Gastrocnemius medialis (tissue), 4 donors: ENCODE measurements around the gene PLCXD3. TPM values are rescaled to one million over a fixed set of nuclear protein-coding genes. Genes with fewer than 3 reads are reported as not detected.

Experiments
- ATAC-seq, 2 donors: fragments of 150-250 bp; one replicate each; pipeline ENCODE4 v1.9.1; 2016
- DNase-seq, 2 donors: peaks; one replicate each; pipeline ENCODE4 v3.0.0-alpha.2; 2019
- H3K27ac ChIP-seq, 4 donors: fragments of 200-600 bp; sonication (generic); 1 replicate in 1 of 4; 2 replicates in 3 of 4; pipeline ENCODE4 v1.5.1; 2016 to 2018; ENCODE audit warnings: mild to moderate bottlenecking in 2 of 4, moderate library complexity in 1 of 4
- H3K27me3 ChIP-seq, 3 donors: fragments of 200-600 bp; sonication (generic) in 2 of 3; 1 replicate in 1 of 3; 2 replicates in 2 of 3; pipeline versions ENCODE4 v1.5.1 to v1.6.0; 2016 to 2019; ENCODE audit warnings: mild to moderate bottlenecking in 1 of 3, moderate library complexity in 1 of 3
- H3K36me3 ChIP-seq, 2 donors: fragments of 200-600 bp; sonication (generic) in 1 of 2; one replicate each; pipeline ENCODE4 v1.5.1; 2017 to 2018
- H3K4me1 ChIP-seq, 2 donors: fragments of 200-600 bp; sonication (generic) in 1 of 2; one replicate each; pipeline ENCODE4 v1.5.1; 2016 to 2017; ENCODE audit warnings: mild to moderate bottlenecking in 2 of 2
- H3K4me3 ChIP-seq, 4 donors: fragments of 200-600 bp; sonication (generic) in 3 of 4; 1 replicate in 1 of 4; 2 replicates in 3 of 4; pipeline ENCODE4 v1.5.1; 2016 to 2019; ENCODE audit warnings: mild to moderate bottlenecking in 2 of 4
- H3K9me3 ChIP-seq, 3 donors: fragments of 200-600 bp; sonication (generic) in 2 of 3; 1 replicate in 1 of 3; 2 replicates in 2 of 3; pipeline ENCODE4 v1.5.1; 2016 to 2019
- POLR2A ChIP-seq, 2 donors: fragments of 450-650 bp; IDR thresholded peaks; one replicate each; pipeline ENCODE4 v1.6.1; 2017; ENCODE audit warnings: antibody characterized with exemption in 2 of 2, mild to moderate bottlenecking in 2 of 2, moderate library complexity in 2 of 2
- in situ Hi-C, 4 donors: fragments of 200-750 bp; cut with MboI; loops; one replicate each; pipeline versions ENCODE4 v1.15.0 to v1.8.0; 2017; ENCODE audit warnings: low sequenced_read_pairs in 4 of 4
- intact Hi-C: fragments of 100-400 bp; cut with DNase I; formaldehyde crosslinking; loops from one replicate; pipeline ENCODE4 v1.15.1; 2023; ENCODE audit warnings: low total_unique reads
- total RNA-seq, 4 donors: library from RNA; depleted of rRNA; stranded (reverse); fragments of >200 nt; gene quantifications; one replicate each; pipeline versions ENCODE4 v1.1.0 to v1.2.3, GENCODE V29; 2016
- TF ChIP-seq, protein P1 (sequence below), 5 experiments: fragments of 450-650 bp in 3 of 5; fragments of 200-600 bp in 2 of 5; sonication (generic) in 2 of 5; IDR thresholded peaks in 4 of 5; conservative IDR thresholded peaks in 1 of 5; 1 replicate in 4 of 5; 2 replicates in 1 of 5; pipeline ENCODE4 v1.5.1; 2016 to 2019; ENCODE audit warnings: antibody characterized with exemption in 5 of 5, mild to moderate bottlenecking in 3 of 5, moderate library complexity in 3 of 5

PLCXD3 gene
- total RNA-seq, 4 donors from 2014 or later = 0.49 to 1.2 (median 0.64) TPM

DNA sequence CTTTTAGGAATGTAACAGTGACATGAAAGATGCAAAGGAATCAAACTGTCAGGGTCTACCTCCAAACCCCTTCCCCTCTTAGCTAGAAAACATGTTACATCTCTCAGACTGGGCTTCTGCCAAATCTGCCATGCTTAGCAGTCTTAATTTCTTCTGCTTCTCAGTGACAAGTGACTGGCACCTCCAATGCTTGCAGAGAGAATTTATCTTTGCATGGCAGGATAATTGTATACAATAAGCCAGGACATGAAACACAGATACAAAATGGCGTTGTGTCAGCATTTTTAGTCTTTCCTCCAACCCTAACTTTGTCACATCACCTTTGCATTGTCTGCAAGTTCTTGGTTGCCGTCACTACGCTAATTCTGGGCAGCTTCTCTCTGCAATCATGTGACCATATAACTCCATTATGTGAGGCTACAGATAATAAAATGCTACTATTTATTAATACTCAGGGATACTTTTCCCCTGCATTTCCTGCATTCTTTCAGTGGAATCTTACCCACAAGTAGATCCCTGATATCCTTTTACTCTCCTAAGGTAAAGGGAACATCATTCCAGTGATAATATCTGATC, 89.8 kb downstream of the PLCXD3 start:
- DNase-seq (no peak), ATAC-seq (no peak)
- H3K4me1 ChIP-seq = no peaks in the 10 kb centered on the region
- H3K36me3 ChIP-seq = no peaks in the 10 kb centered on the region
- no peaks in the 10 kb centered on the region for H3K9me3 ChIP-seq
- no peak overlapping the region for H3K27ac ChIP-seq
- in situ Hi-C loops (no loop called here), intact Hi-C loops (no loop called here)
- no peak for TF ChIP-seq POLR2A (IDR thresholded peaks at IDR 0.05)
- TF ChIP-seq, protein P1, sequence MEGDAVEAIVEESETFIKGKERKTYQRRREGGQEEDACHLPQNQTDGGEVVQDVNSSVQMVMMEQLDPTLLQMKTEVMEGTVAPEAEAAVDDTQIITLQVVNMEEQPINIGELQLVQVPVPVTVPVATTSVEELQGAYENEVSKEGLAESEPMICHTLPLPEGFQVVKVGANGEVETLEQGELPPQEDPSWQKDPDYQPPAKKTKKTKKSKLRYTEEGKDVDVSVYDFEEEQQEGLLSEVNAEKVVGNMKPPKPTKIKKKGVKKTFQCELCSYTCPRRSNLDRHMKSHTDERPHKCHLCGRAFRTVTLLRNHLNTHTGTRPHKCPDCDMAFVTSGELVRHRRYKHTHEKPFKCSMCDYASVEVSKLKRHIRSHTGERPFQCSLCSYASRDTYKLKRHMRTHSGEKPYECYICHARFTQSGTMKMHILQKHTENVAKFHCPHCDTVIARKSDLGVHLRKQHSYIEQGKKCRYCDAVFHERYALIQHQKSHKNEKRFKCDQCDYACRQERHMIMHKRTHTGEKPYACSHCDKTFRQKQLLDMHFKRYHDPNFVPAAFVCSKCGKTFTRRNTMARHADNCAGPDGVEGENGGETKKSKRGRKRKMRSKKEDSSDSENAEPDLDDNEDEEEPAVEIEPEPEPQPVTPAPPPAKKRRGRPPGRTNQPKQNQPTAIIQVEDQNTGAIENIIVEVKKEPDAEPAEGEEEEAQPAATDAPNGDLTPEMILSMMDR (IDR thresholded peaks at IDR 0.05 in 4 of 5, conservative IDR thresholded peaks at IDR 0.05 in 1 of 5) = no peak
- H3K4me3 ChIP-seq = no peak overlapping the region
- H3K27me3 ChIP-seq = no peaks in the 10 kb centered on the region

DNA sequence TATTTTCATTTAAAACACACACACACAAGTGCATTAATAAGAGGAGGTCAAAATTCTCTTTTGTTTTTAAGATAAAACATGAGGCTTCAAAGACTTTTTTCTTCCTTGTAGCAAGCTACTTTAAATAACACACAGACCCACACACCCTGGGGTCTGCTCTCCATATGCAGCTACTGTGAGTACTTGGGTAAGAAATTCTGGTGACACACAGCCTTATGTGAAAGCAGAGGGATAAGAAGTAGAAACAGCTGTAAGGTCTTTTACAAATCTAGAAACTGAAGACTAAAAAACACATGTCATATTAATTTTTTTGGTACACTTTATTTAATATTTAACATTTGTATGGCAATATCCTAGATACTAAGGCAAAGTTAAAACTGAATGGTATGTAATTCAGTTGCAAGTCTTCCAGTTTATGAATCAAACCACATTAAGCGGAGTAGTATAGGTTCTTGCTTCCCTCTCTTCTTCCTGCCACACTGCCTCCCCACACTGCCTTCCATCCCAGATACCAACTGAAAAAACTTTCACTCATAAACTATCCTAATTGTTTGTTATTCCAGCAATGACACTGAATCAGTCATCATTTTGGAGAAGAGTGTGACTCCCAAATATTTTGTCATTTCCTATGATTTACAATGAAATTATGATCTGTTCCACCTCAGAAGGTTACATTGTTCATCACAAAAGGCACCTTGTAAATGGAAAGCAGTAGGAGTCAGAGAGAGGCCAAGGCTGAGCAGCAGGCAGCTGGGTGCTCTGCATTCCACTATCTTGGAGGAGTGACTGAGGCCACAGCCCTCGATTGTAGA, 92.0 kb downstream of the PLCXD3 start:
- no peak for ATAC-seq
- H3K9me3 ChIP-seq = no peaks in the 10 kb centered on the region
- no peaks in the 10 kb centered on the region for H3K4me1 ChIP-seq
- H3K27ac ChIP-seq = no peak overlapping the region
- in situ Hi-C loops (no loop called here), intact Hi-C loops (no loop called here)
- DNase-seq = no peak
- H3K36me3 ChIP-seq = no peaks in the 10 kb centered on the region
- no peak overlapping the region for H3K4me3 ChIP-seq
- no peak for TF ChIP-seq POLR2A (IDR thresholded peaks at IDR 0.05)
- TF ChIP-seq, protein P1 (IDR thresholded peaks at IDR 0.05 in 4 of 5, conservative IDR thresholded peaks at IDR 0.05 in 1 of 5) = no peak
- H3K27me3 ChIP-seq = no peaks in the 10 kb centered on the region

DNA sequence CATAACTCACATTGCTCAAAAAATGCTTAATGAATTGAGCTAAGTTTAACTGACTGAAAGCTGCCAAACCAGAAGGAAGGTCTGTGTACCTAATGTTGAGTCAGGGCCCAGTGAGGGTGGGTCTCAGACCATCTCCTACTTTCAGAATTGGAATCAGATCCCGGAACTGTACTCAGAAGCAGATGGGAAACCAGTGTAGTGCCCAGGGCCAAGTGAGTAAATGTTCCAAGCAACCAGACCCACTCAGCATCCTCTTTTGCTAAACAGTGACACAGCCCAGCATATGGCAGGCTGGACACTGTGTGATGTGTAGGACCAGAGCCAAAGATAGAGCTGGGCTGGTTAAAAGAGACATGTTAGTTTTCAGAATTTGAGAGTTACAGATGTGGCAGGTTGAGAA, 94.1 kb downstream of the PLCXD3 start:
- no peaks in the 10 kb centered on the region for H3K36me3 ChIP-seq
- H3K27ac ChIP-seq = no peak overlapping the region
- ATAC-seq = no peak
- TF ChIP-seq, protein P1 (IDR thresholded peaks at IDR 0.05 in 4 of 5, conservative IDR thresholded peaks at IDR 0.05 in 1 of 5) = no peak
- TF ChIP-seq POLR2A (IDR thresholded peaks at IDR 0.05) = no peak
- no peak for DNase-seq
- H3K9me3 ChIP-seq = no peaks in the 10 kb centered on the region
- intact Hi-C loops = no loop called here
- in situ Hi-C loops = no loop called here
- H3K4me1 ChIP-seq = no peaks in the 10 kb centered on the region
- no peak overlapping the region for H3K4me3 ChIP-seq
- H3K27me3 ChIP-seq = no peaks in the 10 kb centered on the region

DNA sequence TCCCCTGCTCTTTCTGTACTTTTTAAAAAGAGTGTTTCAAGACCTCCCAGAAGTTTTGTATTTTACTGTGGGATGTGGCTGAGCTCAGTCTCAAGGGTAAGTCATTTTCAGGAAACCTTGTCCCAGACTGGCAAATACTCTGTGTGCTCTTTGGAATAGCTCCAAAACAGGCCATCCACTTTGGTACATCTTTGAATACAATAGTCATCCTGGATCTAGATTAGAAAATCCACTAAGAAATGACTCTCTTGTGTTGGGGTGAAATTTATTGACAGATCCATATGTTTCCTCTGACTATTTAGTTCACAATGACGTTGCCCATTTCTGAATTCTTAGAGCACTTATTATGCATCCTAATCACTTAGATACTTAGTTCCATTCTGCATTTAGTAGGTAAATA, 95.2 kb downstream of the PLCXD3 start:
- Histone ChIP-seq H3K4me3 (no peak overlapping the region), H3K27me3 (no peaks in the 10 kb centered on the region), H3K36me3 (no peaks in the 10 kb centered on the region), H3K4me1 (no peaks in the 10 kb centered on the region), H3K9me3 (no peaks in the 10 kb centered on the region), H3K27ac (no peak overlapping the region)
- intact Hi-C loops (no loop called here), in situ Hi-C loops (no loop called here)
- DNase-seq (no peak), ATAC-seq (no peak)
- TF ChIP-seq, protein P1 (IDR thresholded peaks at IDR 0.05 in 4 of 5, conservative IDR thresholded peaks at IDR 0.05 in 1 of 5) = no peak
- TF ChIP-seq POLR2A (IDR thresholded peaks at IDR 0.05) = no peak
